T47D (cell line): ENCODE data around the gene FBXW4.

Source experiments
- DNase-seq, 2 experiments: peaks; one replicate each; pipeline versions ENCODE4 v3.0.0 to v3.0.0-alpha.2; 2011 to 2012; ENCODE audit warnings: low read depth in 1 of 2, low spot score in 1 of 2
- JUND ChIP-seq: IDR thresholded peaks from 2 replicates; pipeline ENCODE4 v1.6.1; 2012; ENCODE audit warnings: low read depth
- in situ Hi-C: cut with HindIII; loops from 2 replicates; pipeline ENCODE4 v1.10.0; 2016; ENCODE audit warnings: low sequenced_read_pairs, low pct_unique_long_range_greater_than_20kb

FBXW4 gene

GRCh38 chr10:101617102-101617823 is 77.7 kb downstream of the FBXW4 start:
- in situ Hi-C loops: no loop called here
- TF ChIP-seq JUND: no peak
- DNase-seq: no peak

DNA sequence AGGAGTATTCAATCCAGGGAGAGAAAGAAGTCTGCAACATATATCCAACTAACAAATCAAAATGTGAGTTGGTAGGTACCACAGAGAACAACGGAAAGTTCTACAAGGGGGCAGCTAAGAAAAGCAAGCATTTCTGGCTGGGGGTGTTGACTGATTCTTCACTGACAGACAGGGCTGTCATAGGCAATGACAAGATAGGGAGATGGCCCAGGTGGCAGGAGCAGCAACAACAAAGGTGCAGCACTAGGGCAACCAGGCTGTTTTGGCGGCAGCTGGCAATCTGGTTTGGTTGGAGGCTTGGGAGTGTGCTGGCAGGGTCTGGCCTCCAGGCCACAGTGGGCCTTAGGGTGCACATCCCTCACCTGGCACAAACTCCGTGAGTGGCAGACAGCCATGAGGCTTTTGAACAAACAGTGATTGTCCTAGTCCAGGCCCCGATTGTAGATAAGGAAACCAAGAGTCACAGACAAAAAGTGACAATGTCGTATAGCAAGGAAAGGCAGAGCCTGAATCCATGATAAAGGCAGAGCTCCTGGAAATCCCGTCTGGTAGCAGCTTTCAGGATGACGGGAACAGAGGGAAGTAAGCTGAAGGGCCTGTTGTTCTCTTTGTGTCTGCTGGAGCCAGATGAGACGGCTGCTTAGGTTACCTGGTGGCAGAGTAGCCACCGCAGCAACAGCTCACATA is 78.4 kb downstream of the FBXW4 start:
- DNase-seq: no peak
- in situ Hi-C loops: no loop called here
- TF ChIP-seq JUND: no peak

GRCh38 chr10:101615525-101616116 is 79.3 kb downstream of the FBXW4 start:
- TF ChIP-seq JUND: no peak
- no peak for DNase-seq
- in situ Hi-C loops: no loop called here

GRCh38 chr10:101614663-101615524 is 80.1 kb downstream of the FBXW4 start:
- in situ Hi-C loops: no loop called here
- DNase-seq: no peak
- no peak for TF ChIP-seq JUND

- in situ Hi-C loops: no loop called here
- no peak for TF ChIP-seq JUND
Measured at GRCh38 chr10:101613646-101614045, 81.3 kb downstream of the FBXW4 start.

DNA sequence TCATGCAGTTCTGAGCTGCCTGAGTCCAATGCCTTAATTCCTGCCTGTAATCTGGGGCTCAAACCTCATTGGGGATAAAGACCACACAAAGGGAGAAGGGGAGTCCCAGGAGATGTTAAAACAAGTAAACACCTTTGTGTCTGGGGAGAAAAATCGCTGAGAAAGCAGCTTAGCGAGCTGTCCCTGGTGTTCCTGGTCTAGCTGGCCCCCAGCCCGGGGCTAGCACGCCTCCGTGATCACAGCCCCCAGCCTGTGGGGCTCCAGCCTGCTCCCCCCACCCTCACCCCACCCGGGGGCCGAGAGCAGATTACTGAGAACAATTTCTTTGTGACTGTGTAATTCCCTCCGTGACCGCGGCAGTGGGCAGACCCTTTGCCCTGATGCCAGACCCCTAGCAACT is 82.1 kb downstream of the FBXW4 start:
- in situ Hi-C loops: no loop called here
- no peak for DNase-seq
- no peak for TF ChIP-seq JUND

More at GRCh38 chr10:101613646-101614045, 81.3 kb downstream of the FBXW4 start:
- no peak for DNase-seq

DNA sequence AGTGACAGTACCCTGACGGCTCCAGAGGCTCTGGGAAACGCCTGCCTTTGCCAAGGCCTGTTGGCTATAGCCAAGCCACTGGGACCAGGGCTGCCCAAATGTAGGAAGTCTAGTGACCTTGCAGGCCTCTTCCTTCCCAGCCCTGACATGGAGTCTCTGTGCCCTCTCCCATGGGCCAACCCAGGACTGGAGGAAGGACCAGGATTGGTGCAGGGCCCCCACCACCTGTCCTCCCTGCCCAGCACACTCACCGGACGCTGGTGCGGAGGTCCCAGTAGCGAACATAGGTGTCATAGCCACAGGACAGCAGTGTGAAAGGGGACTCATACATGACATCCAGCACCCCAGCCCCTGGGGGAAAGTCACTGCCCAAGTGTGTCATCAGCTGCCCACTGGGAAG is 82.9 kb downstream of the FBXW4 start:
- no peak for TF ChIP-seq JUND
- DNase-seq: no peak
- in situ Hi-C loops: no loop called here

DNA sequence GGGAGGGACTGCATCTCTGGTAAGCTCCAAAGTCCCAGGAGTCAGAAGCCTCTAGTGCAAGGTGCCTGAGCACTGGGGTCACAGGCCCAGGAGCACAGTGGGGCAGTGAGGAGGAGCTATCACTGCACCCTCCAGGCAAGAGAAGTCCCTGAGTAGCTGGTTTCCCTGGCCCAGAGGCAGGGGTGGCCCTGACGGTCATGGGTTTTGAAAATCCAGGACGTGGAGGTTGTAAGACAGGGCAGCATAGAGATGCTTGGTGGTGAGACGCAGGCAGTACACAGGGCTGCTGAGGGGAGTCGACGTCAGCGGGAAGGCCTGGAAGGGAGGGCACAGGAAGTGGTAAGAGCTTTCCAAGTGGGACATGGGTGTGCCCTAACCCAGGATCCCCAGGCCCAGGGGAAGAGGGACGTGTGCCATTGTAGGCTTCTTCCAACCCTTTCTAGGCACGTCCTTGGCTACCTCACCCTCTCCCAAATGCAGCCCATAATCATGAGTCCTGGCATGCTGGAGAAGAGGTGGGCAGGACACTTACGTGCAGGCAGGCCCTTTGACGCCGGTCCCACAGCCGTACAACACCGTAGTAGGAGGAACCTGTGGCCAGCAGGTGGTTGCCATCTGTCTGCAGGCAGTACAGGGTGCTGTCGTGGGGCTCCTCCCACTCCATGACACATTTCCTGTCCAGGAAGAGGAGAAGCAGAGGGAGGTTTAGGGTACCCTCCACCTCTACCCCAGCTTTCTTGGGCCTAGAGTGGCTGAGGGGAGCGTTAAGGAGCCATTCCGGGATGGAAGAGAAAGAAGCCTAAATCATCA is 83.7 kb downstream of the FBXW4 start:
- TF ChIP-seq JUND: no peak
- DNase-seq: no peak
- in situ Hi-C loops: no loop called here

DNA sequence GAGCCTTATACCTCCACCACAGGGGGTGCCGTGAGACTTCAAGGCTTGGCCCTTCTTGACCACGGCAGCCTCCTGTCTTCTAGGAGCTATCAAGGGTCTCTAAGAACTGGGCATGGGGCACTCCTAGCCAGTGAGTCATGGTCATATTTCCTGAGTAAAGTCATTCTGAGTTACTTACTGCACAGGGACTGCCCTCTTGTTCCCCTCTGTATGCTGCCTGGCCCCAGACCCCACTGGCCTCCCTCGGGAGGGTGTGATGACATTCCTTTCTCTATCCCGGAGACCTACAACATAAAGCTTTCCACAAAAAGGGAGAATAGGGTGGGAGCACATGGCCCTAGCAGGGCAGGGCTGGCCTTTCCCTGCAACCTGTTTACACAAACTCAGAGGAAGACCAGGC is 85.5 kb downstream of the FBXW4 start:
- in situ Hi-C loops: no loop called here

DNA sequence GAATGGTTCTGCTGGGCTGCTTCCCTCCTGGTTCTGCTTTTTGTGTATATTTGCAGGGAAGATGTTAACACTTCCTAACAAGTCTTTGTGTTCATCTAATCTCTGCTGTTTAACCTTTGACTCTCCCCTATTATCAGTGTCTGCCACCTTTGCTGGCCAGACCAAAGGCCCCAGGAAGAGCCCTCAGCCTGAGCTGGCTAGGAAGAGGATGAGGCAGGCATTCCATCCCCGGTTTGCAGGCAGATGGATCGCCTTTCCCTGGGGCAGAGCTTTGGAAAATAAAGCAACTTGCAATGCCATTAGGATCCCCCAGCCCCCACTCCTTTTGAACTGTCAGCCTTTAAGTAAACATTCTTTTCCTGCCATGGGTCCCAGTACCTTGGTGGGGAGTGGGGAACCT is 87.8 kb downstream of the FBXW4 start:
- in situ Hi-C loops: no loop called here
- no peak for DNase-seq
- no peak for TF ChIP-seq JUND

More for the DNA sequence above, 85.5 kb downstream of the FBXW4 start:
- DNase-seq: no peak
- no peak for TF ChIP-seq JUND

DNA sequence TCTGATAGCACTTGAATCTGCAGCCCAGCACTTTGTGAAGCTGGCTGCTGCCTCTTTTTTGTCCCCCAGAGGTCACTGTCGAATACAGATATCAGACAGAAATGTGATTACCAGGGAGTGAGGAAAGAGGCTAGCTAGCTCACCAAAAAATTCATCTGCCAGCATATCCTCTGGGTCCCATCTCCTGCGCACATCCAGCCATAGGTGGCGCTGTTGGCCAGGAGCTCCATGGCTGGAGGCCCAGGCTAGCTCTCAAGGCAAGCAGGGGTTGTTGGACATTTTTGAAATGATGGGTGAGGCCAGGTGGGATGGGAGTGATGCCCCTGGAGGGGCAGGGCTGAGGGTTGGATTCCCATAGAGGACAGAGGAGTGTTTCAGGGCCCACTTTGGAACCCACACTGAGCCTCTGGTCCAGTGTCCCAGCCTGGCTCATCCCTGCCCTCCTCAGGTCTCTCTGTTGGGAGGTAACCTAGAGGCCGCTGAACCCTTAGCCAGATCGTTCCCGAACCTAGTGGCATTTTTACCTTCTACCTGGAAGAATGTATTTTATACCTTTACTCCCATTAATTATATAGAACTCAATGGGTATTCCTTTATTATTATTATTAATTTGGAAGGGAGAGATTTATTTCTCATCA is 92.1 kb downstream of the FBXW4 start:
- TF ChIP-seq JUND: no peak
- in situ Hi-C loops: no loop called here
- DNase-seq: peak; percentile 67 to 81
